Activated CD4-positive, alpha-beta T cell treated with anti-CD3 and anti-CD28 coated beads for 4 hours (primary cell): ENCODE measurements around the gene NPIPB6.
A peak's percentile ranks its signal among the peaks of the same experiment; 100 is the strongest.

Source experiments
- DNase-seq, 2 donors: peaks; one replicate each; pipeline ENCODE4 v3.0.0-alpha.2; 2020

The NPIPB6 gene

GRCh38 chr16:28297308-28297707 lies 66.0 kb downstream of the NPIPB6 start:
- DNase-seq, result no peak

GRCh38 chr16:28295276-28295675 lies 68.0 kb downstream of the NPIPB6 start:
- no peak for DNase-seq

GRCh38 chr16:28294201-28294600 lies 69.1 kb downstream of the NPIPB6 start:
- no peak for DNase-seq

GRCh38 chr16:28293601-28293960 lies 69.7 kb downstream of the NPIPB6 start:
- DNase-seq, result no peak

GRCh38 chr16:28292731-28293600 lies 70.3 kb downstream of the NPIPB6 start:
- DNase-seq, result peak; percentile 16 to 31
